ENCODE data around the gene TRIO.

TRIO gene

DNA sequence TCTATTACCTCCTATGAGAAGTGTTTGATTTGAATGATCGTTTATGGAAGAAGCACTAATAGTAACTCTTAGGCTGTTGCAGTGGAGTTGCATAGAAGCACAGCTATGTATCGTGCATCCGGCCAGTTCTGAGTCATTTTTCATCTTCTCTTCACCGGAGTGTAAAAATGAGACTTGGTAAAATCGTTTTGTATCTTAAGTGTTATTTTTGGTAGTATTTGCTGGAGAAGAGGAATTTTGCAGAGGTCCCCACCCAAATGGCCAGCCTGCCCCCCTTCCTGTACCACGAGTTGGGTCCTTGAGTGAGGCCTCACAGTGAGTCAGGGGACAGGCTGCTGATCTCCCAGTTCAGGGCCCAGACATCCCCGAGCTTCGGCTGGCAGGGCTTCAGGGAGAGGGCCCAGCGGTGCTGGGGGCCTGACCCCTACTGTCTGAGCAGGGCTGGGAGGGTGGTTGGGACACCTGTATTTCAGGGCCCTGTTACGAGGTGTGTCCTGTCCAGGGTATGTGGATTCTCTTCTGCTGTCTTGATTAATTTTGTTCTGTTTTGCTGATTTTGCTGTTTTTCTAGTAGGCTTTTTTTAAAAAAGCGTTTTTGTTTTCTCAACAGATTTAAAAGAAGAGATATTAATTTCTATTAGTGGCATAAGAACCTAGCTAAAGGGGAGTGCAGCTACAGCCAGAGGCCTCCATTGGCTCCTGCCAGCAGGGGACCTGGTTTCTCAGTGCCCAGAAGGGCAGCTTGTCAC is 210.8 kb downstream of the TRIO start:
- no peaks in the 10 kb centered on the region for H3K4me1 ChIP-seq (ENCODE audit: control insufficient read depth, insufficient read depth, low read length)
- H3K4me3 ChIP-seq (ENCODE audit: low read length): no peak overlapping the region
- H3K27me3 ChIP-seq (ENCODE audit: control insufficient read depth, insufficient read depth, low read length): no peaks in the 10 kb centered on the region
- no peak overlapping the region for H3K9ac ChIP-seq (ENCODE audit: low read length)
- no peaks in the 10 kb centered on the region for H3K9me3 ChIP-seq (ENCODE audit: control insufficient read depth, low read length)
- H3K36me3 ChIP-seq (ENCODE audit: control insufficient read depth, insufficient read depth, low read length): no peaks in the 10 kb centered on the region

DNA sequence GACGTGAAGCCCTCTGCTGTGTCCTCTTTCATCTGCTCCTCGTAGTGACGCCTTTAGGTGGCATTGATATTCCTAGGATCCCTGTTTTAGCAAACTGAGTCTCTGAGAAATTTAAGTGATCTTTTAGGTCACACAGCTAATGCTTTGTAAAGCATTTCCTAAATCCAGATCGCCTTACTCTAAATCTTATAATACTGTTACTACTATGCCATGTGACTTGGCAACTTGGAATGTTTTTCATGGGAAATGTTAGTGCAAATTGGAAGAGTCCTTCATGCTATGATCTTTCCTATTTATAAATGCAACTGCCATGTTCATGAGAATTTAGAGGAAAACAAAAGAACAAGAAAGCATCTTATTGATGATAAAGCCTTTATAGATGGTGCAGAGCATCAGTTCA is 212.2 kb downstream of the TRIO start:
- Histone ChIP-seq H3K9me3 (ENCODE audit: control insufficient read depth, low read length) (no peaks in the 10 kb centered on the region), H3K9ac (ENCODE audit: low read length) (no peak overlapping the region), H3K4me1 (ENCODE audit: control insufficient read depth, insufficient read depth, low read length) (no peaks in the 10 kb centered on the region), H3K4me3 (ENCODE audit: low read length) (no peak overlapping the region), H3K27me3 (ENCODE audit: control insufficient read depth, insufficient read depth, low read length) (no peaks in the 10 kb centered on the region), H3K36me3 (ENCODE audit: control insufficient read depth, insufficient read depth, low read length) (no peaks in the 10 kb centered on the region)

DNA sequence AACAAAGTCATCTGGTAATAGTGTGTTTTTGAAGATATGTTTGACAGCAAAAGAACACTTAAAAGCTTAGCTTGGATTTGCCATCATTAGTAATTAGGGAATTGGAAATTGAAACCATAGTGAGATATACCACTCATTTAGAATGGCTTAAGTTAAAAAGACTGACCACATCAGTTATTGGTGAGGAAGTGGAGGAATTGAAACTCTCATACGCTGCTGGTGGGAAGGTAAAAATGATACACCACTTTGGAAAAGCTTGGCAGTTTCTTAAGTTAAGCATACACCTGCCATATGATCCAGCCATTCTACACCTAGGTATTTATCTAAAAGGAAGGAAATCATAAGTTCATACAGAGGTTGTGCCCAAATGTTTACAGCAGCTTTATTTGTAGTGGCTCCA is 213.2 kb downstream of the TRIO start:
- no peaks in the 10 kb centered on the region for H3K9me3 ChIP-seq (ENCODE audit: control insufficient read depth, low read length)
- H3K36me3 ChIP-seq (ENCODE audit: control insufficient read depth, insufficient read depth, low read length): no peaks in the 10 kb centered on the region

DNA sequence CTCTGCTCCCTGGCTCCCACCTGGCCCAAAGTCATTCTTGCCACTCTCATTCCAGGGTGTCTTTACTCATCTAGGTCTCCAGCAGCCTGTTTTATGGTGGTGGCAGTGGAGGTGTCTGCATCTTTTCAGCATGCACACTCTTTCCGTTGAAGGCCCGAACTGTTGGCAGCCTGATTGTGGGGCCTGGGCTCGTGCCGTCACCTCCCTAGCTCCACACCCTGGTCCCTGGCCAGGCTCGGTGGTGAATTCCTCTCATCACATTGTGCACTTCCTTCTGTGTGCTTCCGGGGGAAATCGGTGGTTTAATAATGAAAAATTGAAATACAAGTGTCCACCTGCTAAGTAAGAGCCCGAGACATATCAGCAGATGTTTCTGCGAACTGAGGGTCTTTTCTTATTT is 214.3 kb downstream of the TRIO start:
- no peaks in the 10 kb centered on the region for H3K27me3 ChIP-seq (ENCODE audit: control insufficient read depth, insufficient read depth, low read length)
- no peaks in the 10 kb centered on the region for H3K4me1 ChIP-seq (ENCODE audit: control insufficient read depth, insufficient read depth, low read length)
- H3K36me3 ChIP-seq (ENCODE audit: control insufficient read depth, insufficient read depth, low read length): no peaks in the 10 kb centered on the region
- H3K9ac ChIP-seq (ENCODE audit: low read length): no peak overlapping the region
- H3K9me3 ChIP-seq (ENCODE audit: control insufficient read depth, low read length): no peaks in the 10 kb centered on the region
- H3K4me3 ChIP-seq (ENCODE audit: low read length): no peak overlapping the region

More for the DNA sequence above, 213.2 kb downstream of the TRIO start:
- Histone ChIP-seq H3K4me3 (ENCODE audit: low read length) (no peak overlapping the region), H3K27me3 (ENCODE audit: control insufficient read depth, insufficient read depth, low read length) (no peaks in the 10 kb centered on the region), H3K4me1 (ENCODE audit: control insufficient read depth, insufficient read depth, low read length) (no peaks in the 10 kb centered on the region), H3K9ac (ENCODE audit: low read length) (no peak overlapping the region)

DNA sequence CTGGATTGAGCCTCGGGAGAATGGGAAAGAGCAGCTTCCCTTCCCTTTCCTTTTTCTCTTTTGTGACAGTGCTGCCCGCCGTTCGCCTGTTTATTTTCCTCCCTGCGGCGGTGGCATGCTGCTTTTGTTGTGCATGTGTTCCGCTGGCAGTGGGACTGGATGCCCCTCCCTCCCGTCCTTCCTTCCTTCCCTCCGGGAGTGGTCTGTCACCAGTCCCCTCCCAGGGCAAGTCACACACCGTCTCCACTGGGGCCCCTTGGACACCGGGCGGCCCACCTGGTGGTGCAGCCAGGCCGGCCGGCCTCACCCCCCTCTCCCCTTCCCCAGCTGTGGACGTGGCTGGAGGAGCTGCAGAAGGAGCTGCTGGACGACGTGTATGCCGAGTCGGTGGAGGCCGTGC is 214.7 kb downstream of the TRIO start:
- Histone ChIP-seq H3K27me3 (ENCODE audit: control insufficient read depth, insufficient read depth, low read length) (no peaks in the 10 kb centered on the region), H3K4me3 (ENCODE audit: low read length) (no peak overlapping the region), H3K9me3 (ENCODE audit: control insufficient read depth, low read length) (no peaks in the 10 kb centered on the region), H3K36me3 (ENCODE audit: control insufficient read depth, insufficient read depth, low read length) (no peaks in the 10 kb centered on the region), H3K9ac (ENCODE audit: low read length) (no peak overlapping the region), H3K4me1 (ENCODE audit: control insufficient read depth, insufficient read depth, low read length) (no peaks in the 10 kb centered on the region)

DNA sequence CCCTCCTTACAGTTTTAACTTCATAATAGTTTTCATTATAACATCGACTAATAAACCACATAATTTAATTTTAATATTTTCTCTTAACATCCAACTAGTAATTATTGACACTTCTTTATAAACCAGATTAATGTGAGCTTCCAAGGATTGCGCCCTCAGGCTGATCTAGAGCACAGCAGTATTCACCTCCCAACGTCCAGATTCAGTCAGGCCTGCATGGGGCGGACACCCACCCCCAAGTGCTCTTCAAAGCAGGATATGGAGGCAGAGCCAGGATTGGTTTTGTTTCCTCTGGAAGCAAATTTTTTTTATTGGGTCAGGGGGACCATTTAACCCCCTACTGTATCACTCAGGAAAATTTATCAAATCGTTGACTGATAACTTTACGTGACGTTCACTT is 215.4 kb downstream of the TRIO start:
- Histone ChIP-seq H3K9ac (ENCODE audit: low read length) (no peak overlapping the region), H3K9me3 (ENCODE audit: control insufficient read depth, low read length) (no peaks in the 10 kb centered on the region), H3K4me1 (ENCODE audit: control insufficient read depth, insufficient read depth, low read length) (no peaks in the 10 kb centered on the region), H3K27me3 (ENCODE audit: control insufficient read depth, insufficient read depth, low read length) (no peaks in the 10 kb centered on the region), H3K36me3 (ENCODE audit: control insufficient read depth, insufficient read depth, low read length) (no peaks in the 10 kb centered on the region), H3K4me3 (ENCODE audit: low read length) (no peak overlapping the region)

DNA sequence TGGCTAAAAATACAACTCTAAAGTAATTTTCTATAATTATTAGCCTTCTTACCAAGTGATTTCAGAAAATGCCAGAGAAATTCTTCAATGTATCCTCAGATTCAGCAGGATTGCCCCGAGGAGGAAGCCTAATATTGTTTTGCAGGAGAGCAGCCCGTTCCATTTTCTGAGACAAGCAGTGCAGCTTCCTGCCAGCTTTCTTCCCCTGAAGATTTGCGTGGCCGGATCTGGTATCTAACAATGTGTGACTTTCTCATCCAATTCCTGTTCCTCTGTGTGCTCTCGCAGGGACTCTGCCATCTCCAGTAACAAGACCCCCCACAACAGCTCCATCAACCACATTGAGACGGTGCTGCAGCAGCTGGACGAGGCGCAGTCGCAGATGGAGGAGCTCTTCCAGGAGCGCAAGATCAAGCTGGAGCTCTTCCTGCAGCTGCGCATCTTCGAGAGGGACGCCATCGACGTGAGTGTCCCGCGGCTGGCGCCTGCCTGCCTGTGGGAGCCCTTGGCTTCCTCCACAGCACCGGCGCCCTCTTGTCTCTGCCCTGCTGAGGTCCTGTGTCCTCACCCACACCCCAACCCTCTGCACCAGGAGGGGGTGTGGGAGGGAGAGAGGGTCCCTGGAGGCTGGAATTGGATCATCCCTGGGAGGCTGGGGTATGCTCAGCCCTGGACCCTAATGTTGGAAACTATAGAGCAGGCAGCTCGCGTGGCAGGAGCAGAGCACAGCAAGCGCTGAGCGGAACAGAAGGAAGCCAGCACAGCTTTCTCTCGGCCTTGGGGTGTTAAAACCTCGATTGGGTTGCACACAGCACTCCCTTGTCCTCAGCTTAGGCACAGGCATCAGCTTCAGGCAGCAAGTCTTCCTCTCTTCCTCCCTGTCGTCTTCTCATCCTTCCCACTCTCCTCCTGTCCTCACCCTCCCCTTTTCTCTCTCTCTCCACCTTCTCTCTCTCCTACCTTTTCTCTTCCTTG is 216.2 kb downstream of the TRIO start:
- Histone ChIP-seq H3K4me1 (ENCODE audit: control insufficient read depth, insufficient read depth, low read length) (no peaks in the 10 kb centered on the region), H3K4me3 (ENCODE audit: low read length) (no peak overlapping the region), H3K27me3 (ENCODE audit: control insufficient read depth, insufficient read depth, low read length) (no peaks in the 10 kb centered on the region), H3K9me3 (ENCODE audit: control insufficient read depth, low read length) (no peaks in the 10 kb centered on the region), H3K36me3 (ENCODE audit: control insufficient read depth, insufficient read depth, low read length) (no peaks in the 10 kb centered on the region), H3K9ac (ENCODE audit: low read length) (no peak overlapping the region)

DNA sequence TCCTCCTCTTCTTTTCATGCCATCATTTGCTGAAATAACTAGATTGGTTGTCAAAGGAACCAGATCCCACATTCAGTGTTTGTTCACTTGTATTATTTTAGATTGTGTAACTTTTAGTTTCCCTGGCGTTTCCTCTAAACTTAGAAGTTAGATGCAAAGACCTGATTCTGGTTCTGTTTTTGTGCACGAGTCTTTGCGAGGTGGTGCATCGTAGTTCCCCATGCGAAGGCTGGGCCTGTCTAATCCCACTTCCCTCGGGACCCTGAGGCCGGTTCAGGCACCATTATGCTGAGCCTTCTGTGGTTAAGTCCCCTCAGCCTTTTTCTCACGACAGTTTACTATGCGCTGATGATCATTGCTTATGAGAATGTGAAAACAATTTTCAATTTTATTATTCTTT is 219.3 kb downstream of the TRIO start:
- Histone ChIP-seq H3K9me3 (ENCODE audit: control insufficient read depth, low read length) (no peaks in the 10 kb centered on the region), H3K36me3 (ENCODE audit: control insufficient read depth, insufficient read depth, low read length) (no peaks in the 10 kb centered on the region), H3K9ac (ENCODE audit: low read length) (no peak overlapping the region), H3K4me3 (ENCODE audit: low read length) (no peak overlapping the region), H3K4me1 (ENCODE audit: control insufficient read depth, insufficient read depth, low read length) (no peaks in the 10 kb centered on the region), H3K27me3 (ENCODE audit: control insufficient read depth, insufficient read depth, low read length) (no peaks in the 10 kb centered on the region)

DNA sequence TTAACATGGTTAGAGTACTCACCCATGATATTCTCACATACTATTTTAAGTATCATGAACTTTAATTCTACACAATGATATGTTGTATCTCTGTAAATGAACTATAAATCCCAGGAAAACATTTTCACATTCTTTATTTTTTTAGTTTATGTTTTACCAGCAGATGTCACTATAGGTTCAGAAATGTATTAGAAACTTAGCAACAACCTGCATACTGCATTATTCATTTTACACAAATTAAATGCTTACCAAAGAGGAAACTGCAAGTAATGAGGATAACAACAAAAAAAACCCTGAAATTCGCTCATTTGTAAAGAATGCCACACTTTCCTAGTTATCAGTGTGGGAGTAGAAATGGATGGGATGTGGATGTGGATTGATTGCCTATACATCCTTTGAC is 221.0 kb downstream of the TRIO start:
- H3K4me3 ChIP-seq (ENCODE audit: low read length): no peak overlapping the region
- H3K9me3 ChIP-seq (ENCODE audit: control insufficient read depth, low read length): no peaks in the 10 kb centered on the region
- H3K36me3 ChIP-seq (ENCODE audit: control insufficient read depth, insufficient read depth, low read length): no peaks in the 10 kb centered on the region
- H3K4me1 ChIP-seq (ENCODE audit: control insufficient read depth, insufficient read depth, low read length): no peaks in the 10 kb centered on the region
- no peak overlapping the region for H3K9ac ChIP-seq (ENCODE audit: low read length)
- H3K27me3 ChIP-seq (ENCODE audit: control insufficient read depth, insufficient read depth, low read length): no peaks in the 10 kb centered on the region

DNA sequence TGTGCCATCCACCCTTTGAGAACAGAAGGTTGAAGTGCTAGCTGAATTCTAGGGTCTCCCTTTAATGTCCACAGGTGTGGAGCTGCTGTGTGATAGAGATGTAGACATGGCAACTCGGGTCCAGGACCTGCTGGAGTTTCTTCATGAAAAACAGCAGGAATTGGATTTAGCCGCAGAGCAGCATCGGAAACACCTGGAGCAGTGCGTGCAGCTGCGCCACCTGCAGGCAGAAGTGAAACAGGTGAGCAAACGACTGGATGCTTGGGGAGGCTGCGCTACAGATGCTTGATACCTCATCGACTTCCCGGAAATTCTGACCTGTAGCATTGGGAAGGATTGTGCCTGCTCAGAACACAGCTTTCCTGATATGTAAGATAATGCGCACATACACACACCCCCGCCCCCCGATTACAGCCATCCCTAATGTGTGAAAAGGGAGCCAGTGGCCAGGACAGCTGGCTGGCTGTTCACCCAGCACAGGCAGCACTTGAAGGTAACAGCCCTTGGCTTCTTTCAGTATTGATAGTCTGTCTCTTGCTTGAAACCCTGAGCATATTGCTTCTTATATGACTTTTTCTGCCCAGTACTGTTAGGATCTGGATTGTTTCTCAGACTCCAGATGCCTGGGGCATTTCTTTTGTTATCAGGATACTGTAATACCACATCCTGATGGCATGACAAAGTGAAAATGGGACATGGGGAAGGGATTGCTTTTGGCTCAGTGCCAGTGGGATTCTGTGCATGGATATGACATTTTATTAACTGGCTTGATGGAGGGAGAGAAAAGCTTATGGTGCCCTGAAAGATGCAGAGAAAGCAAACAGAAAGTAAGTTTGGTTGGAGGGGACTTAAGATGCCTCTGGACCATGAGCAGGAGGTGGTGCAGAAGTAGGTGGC is 221.7 kb downstream of the TRIO start:
- H3K9me3 ChIP-seq (ENCODE audit: control insufficient read depth, low read length): no peaks in the 10 kb centered on the region
- no peaks in the 10 kb centered on the region for H3K4me1 ChIP-seq (ENCODE audit: control insufficient read depth, insufficient read depth, low read length)
- no peaks in the 10 kb centered on the region for H3K27me3 ChIP-seq (ENCODE audit: control insufficient read depth, insufficient read depth, low read length)
- no peak overlapping the region for H3K4me3 ChIP-seq (ENCODE audit: low read length)
- H3K36me3 ChIP-seq (ENCODE audit: control insufficient read depth, insufficient read depth, low read length): no peaks in the 10 kb centered on the region
- H3K9ac ChIP-seq (ENCODE audit: low read length): no peak overlapping the region

DNA sequence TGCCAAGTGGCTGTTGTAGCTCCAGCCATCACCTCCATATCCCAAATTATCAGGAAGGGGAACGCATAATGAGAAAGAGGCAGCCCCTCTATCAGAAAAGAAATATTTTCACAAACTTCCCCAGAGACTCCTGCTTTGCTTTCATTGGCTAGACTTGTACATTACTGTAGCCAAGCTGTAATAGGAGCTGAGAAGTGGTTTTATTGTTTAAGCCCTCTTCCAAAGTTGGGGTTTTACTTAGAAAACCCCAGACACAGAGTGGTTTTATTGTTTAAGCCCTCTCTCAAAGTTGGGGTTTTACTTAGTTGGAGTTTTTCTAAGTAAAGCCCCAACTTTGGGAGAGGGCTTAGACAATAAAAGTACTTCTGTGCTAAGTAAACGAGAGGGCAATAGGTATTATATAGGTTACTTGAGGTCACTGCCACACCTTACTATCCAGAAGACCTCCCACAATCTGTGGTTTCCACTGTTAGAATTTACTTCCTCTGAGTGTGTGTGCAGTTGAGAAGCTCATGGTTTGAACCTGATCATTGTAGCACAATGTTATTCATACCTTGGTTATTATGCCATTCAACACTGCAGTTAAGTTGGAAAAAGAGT is 222.8 kb downstream of the TRIO start:
- Histone ChIP-seq H3K4me3 (ENCODE audit: low read length) (no peak overlapping the region), H3K9ac (ENCODE audit: low read length) (no peak overlapping the region), H3K9me3 (ENCODE audit: control insufficient read depth, low read length) (no peaks in the 10 kb centered on the region), H3K36me3 (ENCODE audit: control insufficient read depth, insufficient read depth, low read length) (no peaks in the 10 kb centered on the region), H3K27me3 (ENCODE audit: control insufficient read depth, insufficient read depth, low read length) (no peaks in the 10 kb centered on the region), H3K4me1 (ENCODE audit: control insufficient read depth, insufficient read depth, low read length) (no peaks in the 10 kb centered on the region)
